ENCODE measurements around the gene FOXO1. TPM values are rescaled to one million over a fixed set of nuclear protein-coding genes. Genes with fewer than 3 reads are reported as not detected.

The FOXO1 gene
- total RNA-seq, 1 donor from 2014 or later, result 13.2 TPM

GRCh38 chr13:40605573-40605972, 60.9 kb downstream of the FOXO1 start:
- H3K27me3 ChIP-seq (ENCODE audit: low read depth), result no peaks in the 10 kb centered on the region
- H3K27ac ChIP-seq (replicated peaks), result no peak overlapping the region
- intact Hi-C loops (cut with micrococcal nuclease), result no loop called here
- no peak for DNase-seq
- H3K4me1 ChIP-seq, result peaks cover 45% of the 10 kb centered on the region
- no peaks in the 10 kb centered on the region for H3K9me3 ChIP-seq (replicated peaks)
- H3K36me3 ChIP-seq, result no peaks in the 10 kb centered on the region
- TF ChIP-seq CTCF (IDR thresholded peaks at IDR 0.05; ENCODE audit: borderline replicate concordance), result no peak
- no peak overlapping the region for H3K4me3 ChIP-seq

- Histone ChIP-seq H3K4me1 (peaks cover 43% of the 10 kb centered on the region), H3K27ac (replicated peaks) (no peak overlapping the region), H3K27me3 (ENCODE audit: low read depth) (no peaks in the 10 kb centered on the region), H3K9me3 (replicated peaks) (no peaks in the 10 kb centered on the region), H3K4me3 (no peak overlapping the region), H3K36me3 (no peaks in the 10 kb centered on the region)
- intact Hi-C loops (cut with micrococcal nuclease), result no loop called here
- TF ChIP-seq CTCF (IDR thresholded peaks at IDR 0.05; ENCODE audit: borderline replicate concordance), result no peak
- DNase-seq, result no peak
Observed at GRCh38 chr13:40604135-40604534, 62.3 kb downstream of the FOXO1 start.

- H3K4me1 ChIP-seq, result peaks cover 61% of the 10 kb centered on the region
- no peak for TF ChIP-seq CTCF (IDR thresholded peaks at IDR 0.05; ENCODE audit: borderline replicate concordance)
- H3K9me3 ChIP-seq (replicated peaks), result no peaks in the 10 kb centered on the region
- no peak for DNase-seq
- H3K27ac ChIP-seq (replicated peaks), result no peak overlapping the region
- no peaks in the 10 kb centered on the region for H3K27me3 ChIP-seq (ENCODE audit: low read depth)
- no peaks in the 10 kb centered on the region for H3K36me3 ChIP-seq
- intact Hi-C loops (cut with micrococcal nuclease), result no loop called here
- H3K4me3 ChIP-seq, result no peak overlapping the region
Observed at GRCh38 chr13:40600149-40600751, 66.2 kb downstream of the FOXO1 start.

- Histone ChIP-seq H3K4me1 (peaks cover 61% of the 10 kb centered on the region), H3K9me3 (replicated peaks) (no peaks in the 10 kb centered on the region), H3K36me3 (no peaks in the 10 kb centered on the region), H3K27ac (replicated peaks) (no peak overlapping the region), H3K27me3 (ENCODE audit: low read depth) (no peaks in the 10 kb centered on the region), H3K4me3 (no peak overlapping the region)
- intact Hi-C loops (cut with micrococcal nuclease), result no loop called here
- TF ChIP-seq CTCF (IDR thresholded peaks at IDR 0.05; ENCODE audit: borderline replicate concordance), result no peak
- no peak for DNase-seq
Observed at GRCh38 chr13:40599747-40600146, 66.7 kb downstream of the FOXO1 start.

- peaks cover 62% of the 10 kb centered on the region for H3K4me1 ChIP-seq
- H3K9me3 ChIP-seq (replicated peaks), result no peaks in the 10 kb centered on the region
- H3K36me3 ChIP-seq, result no peaks in the 10 kb centered on the region
- H3K27ac ChIP-seq (replicated peaks), result no peak overlapping the region
- no peak overlapping the region for H3K4me3 ChIP-seq
- no peak for DNase-seq
- TF ChIP-seq CTCF (IDR thresholded peaks at IDR 0.05; ENCODE audit: borderline replicate concordance), result no peak
- intact Hi-C loops (cut with micrococcal nuclease), result no loop called here
- no peaks in the 10 kb centered on the region for H3K27me3 ChIP-seq (ENCODE audit: low read depth)
Observed at GRCh38 chr13:40599124-40599523, 67.3 kb downstream of the FOXO1 start.
